Activated T-helper 9 cell treated with anti-CD3 and anti-CD28 coated beads, Interleukin-2, amount 50 U/mL, for 16 hours (primary cell): ENCODE measurements around the gene ATP7B.
"Not testable (repeated sequence)": the region's sequence is repeated elsewhere in the genome, so short reads cannot be mapped to it uniquely, and the experiment has no call there.

Experiments used
- DNase-seq: peaks from one replicate; pipeline ENCODE4 v3.0.0-alpha.2; 2020; ENCODE audit warnings: low read depth

Gene ATP7B

GRCh38 chr13:51922771-51923480, 88.3 kb downstream of the ATP7B start:
- no peak for DNase-seq

DNA sequence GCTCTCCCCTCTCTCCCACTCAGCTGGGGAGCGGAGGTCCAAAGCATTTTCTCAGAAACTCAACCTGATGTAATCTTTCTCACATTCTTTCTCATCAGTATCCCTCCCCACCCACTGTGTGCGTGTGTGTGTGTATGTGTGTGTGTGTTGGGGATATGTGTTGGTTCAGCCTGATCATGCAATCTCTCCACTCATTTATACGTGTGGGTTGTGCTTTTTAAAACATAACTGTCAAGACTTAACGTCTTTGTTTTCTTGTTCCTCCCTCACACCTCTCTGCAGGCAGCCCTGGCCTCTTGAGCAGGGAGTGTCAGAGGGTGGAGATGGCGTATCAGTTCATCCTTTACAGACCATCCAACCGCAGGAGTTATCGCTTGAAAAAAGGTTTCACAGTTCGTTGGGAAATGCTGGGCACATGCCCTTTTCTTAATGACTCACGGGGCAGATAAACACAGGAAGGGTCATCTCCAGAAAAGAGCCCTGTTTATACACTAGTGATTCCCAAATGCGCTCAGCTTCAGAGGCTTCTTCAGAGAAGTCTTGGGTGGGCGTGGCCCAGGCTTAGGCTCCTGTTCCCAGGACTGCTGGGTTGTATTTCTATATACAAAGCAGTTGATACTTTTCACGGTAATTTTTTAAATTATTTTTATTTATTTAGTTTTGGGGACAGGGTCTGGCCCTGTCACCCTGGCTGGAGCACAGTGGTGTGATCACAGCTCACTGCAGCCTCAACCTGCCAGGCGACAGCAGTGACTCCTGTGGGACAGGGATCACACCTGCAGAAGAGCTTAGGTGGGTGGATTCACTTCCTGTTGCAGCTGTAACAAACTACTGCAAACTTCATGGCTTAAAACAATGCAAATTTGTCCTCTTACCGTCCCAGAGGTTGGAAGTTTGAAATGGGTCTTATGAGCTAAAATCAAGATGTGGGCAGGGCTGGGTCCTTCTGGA, 89.2 kb downstream of the ATP7B start:
- no peak for DNase-seq

- DNase-seq: no peak
These were observed 90.5 kb downstream of the ATP7B start for GRCh38 chr13:51920786-51921185.

GRCh38 chr13:51920267-51920666, 91.0 kb downstream of the ATP7B start:
- DNase-seq: no peak

- DNase-seq: no peak
These were observed 91.7 kb downstream of the ATP7B start for GRCh38 chr13:51919531-51919930.

DNA sequence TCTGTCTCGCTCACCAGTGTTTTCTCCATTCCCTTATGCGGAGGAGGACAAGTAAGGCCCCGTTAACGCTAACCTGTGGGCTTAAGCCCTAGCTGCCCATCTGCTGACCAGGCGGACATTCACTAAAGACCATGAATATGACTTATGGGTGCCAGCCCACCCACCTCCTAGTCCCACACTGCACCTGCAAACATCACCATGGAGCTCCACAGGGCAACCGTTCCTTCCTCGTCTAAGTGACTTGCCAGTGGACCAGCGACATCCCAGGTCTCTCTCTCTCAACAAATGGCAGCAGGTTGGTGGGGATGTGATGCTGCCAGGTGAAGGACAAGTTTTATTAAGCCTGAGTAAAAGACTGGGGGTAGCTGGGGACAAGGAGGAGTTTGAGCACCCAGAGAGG, 94.3 kb downstream of the ATP7B start:
- DNase-seq: no peak

DNA sequence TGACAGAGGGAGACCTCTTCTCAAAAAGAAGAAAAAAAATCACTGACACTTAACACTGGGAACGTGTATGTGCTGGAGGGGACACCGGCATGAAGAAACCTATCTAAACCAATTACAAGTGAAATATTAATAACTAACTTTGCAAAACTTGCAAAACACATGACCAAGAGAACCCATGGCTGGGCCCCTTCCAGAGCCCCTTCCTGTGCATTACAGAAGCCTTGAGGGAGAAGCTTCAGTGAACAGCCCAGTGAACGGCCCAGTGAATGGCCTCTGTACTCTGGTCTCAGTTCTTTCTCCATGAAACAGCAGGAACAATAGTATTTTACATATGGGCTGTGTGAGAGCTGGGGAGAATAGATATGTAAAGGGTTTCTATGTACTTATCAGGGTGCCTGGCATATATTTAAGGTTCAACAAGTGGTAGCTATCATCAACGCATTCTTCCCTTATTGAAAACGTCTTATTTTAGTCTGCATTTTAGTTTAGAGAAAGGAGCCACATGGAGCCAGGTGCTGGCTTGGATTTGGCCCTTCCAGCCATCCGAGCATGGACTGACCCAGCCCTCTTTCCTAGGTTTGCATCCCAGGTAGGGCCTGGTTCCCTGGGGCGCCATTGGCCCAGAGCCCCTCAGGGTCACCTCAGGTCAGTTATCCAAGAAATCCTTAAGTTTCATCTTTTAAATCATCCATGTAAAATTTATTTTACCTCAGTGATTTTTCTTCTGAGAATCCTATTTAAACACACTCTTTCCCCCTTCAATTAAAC, 95.0 kb downstream of the ATP7B start:
- DNase-seq: no peak

DNA sequence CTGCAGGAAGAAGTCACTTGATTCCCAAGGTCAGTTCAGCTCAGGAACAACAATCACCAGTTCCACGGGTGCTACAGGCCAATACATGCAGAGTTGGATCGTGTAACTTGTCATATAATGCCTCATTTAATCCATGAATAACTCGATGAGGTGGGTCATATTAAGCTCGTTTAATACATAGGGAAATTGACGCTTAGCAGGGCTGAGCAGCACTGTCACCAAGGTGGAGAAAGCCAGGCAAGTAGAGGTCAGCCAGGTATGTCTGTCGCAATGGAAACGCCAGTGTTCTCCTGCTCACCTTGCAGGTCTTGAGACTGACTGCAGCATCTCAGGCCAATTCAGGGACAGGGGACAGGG, 97.1 kb downstream of the ATP7B start:
- DNase-seq: no peak

DNA sequence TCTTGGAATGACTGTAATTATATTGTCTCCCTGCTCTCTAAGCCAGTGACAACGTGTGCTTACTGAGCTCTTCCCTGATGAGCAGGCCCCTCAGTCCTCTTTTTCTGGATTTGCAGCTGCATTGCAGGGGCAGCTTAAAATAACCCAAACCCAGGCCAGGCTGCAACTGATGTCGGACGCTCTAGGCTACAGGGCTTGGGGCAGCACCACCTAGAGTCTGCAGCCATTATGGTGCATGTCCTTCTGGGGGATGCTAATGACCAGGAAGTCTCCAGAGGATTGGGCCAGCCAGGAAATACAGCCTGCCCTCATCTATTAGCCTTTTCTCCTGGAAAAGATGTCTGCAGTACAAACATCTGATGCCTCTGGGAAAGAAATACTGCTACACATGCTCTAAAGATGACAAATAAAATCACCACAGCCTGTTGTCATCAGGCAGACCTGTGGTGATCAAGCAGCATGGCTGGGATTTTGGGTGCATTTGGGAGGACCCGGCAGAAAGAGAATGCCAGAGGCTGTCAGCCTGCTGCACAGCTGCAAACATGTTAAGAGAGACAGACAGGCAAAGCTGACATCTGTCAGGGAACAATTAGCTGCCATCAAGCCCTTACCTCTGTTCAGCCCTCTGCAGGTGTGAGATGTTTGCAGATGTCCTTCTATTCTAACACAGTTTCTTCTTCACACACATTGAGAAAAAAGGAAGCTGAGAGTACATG, 97.7 kb downstream of the ATP7B start:
- DNase-seq: no peak

GRCh38 chr13:51912511-51913225, 98.6 kb downstream of the ATP7B start:
- no peak for DNase-seq

DNA sequence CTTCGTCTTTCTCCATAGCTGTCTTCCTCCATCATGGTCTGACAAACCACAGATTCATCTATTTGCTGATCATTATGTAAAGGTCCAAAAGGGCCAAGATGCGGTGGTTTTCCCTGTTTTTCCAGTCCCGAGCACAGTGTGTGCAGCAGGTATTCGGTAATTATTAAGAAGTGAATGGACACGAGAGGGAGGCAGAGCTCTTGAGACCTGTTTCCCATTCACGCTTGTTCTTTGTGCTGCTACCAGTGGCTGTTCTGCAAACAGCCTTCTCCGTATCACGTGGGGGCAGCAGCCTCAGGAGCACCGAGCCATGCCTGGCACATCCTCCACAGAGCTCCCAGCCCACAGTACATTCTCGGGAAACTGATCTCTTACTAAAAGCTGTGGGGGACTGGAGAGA, 99.2 kb downstream of the ATP7B start:
- DNase-seq: no peak

GRCh38 chr13:51910508-51910907, 100.7 kb downstream of the ATP7B start:
- no peak for DNase-seq

- DNase-seq: not testable (repeated sequence)
These were observed 102.0 kb downstream of the ATP7B start for GRCh38 chr13:51909265-51909664.

GRCh38 chr13:51907040-51907732, 104.1 kb downstream of the ATP7B start:
- no peak for DNase-seq

- DNase-seq: no peak
These were observed 104.7 kb downstream of the ATP7B start for GRCh38 chr13:51906581-51906980.

DNA sequence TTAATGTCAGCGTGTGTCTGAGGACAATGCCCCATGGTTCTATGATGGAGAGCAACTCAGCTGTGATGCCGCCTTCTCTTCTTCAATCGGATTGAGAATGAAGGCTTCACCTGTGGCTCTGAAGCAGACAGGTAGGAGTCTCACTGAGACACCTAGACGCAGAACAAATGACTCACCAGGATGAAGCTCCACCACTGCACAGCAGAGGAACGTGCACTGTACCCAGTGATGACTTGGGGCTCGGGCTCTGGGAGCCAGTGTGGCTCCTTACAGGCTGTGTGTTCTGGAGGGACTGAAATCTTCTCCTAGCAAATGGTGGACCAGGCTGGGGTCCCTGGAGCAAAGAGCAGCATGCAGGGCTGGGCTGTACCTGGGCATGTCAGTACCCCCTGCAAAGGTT, 105.5 kb downstream of the ATP7B start:
- no peak for DNase-seq

GRCh38 chr13:51902776-51903175, 108.5 kb downstream of the ATP7B start:
- no peak for DNase-seq

- DNase-seq: no peak
These were observed 110.8 kb downstream of the ATP7B start for GRCh38 chr13:51900471-51900870.

GRCh38 chr13:51895906-51896888, 115.1 kb downstream of the ATP7B start:
- peak; percentile 2 for DNase-seq
